LHCN-M2 (cell line): ENCODE results near the gene RANBP3. TPM values are rescaled to one million over a fixed set of nuclear protein-coding genes. Genes with fewer than 3 reads are reported as not detected.

Source experiments
- DNase-seq: peaks from one replicate; pipeline ENCODE4 v3.0.0-alpha.2; 2012; ENCODE audit warnings: low read depth
- total RNA-seq: library from RNA; depleted of rRNA; stranded (reverse); fragments of >200 nt; gene quantifications from 2 replicates; pipeline ENCODE4 v1.2.3, GENCODE V29; 2014

Gene RANBP3
- total RNA-seq, 1 experiment from 2014 or later, result 74.1 TPM

DNA sequence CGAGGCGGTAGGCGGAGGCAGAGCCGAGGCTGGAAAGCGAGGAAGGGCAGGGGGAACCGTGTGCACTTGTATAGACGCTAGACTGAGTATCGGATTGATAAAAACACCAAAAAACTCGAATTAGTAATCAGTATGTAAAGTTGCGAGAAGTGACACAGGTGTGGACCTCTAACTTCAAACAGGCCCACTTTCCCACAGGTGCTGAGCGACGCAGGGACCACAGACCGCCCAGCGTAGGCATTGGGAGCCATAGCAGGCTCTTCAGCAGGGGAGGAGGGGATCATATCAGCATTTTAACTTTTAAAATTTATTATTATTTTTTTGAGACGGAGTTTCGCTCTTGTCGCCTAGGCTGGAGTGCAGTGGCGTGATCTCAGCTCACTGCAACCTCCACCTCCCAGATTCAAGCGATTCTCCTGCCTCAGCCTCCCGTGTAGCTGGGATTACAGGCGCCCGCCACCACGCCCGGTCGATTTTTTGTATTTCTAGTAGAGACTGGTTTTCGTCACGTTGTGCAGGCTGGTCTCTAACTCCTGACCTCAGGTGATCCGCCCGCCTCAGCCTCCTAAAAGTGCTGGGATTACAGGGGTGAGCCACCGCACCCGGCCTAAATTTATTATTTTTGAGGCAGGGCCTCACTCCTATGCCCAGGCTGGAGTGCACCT lies 72.7 kb downstream of the RANBP3 start:
- DNase-seq, result no peak

DNA sequence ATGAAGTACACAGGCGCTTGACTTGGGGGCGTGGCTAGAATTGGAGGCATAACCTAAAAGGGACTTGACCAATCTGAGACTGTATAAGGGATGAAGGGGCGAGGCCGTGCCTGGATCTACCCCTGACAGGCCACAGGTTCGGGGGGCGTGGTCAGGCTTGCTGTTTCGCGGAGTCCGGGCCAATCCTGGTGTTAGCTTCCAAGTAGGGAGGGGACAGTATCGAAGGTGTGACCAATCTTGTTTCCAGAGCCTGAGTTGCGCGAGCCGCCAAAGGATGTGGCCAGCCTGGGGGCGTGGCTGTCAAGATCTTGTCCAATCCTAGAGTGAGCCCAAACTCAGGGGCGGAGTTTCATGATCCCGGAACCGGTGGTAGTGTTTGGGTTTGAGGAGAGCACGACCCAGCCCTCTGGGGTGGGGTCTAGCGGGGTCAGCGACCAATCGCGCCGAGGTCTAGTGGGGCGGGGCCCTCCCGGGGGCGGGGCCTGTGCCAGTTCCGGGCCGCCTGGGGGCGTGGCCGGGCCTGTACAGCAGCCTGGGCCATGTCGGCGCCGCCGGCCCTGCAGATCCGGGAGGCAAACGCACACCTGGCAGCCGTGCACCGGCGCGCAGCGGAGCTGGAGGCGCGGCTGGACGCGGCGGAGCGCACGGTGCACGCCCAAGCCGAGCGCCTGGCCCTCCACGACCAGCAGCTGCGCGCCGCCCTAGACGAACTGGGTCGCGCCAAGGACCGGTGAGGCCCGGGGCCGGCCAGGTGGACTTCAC lies 73.4 kb downstream of the RANBP3 start, which contains the start of gene VMAC:
VMAC (plus strand) TSS at position 521 of the 762 bp plus-strand sequence; CDS start at position 540, 19 bp downstream.
- DNase-seq, result peak; percentile 100

DNA sequence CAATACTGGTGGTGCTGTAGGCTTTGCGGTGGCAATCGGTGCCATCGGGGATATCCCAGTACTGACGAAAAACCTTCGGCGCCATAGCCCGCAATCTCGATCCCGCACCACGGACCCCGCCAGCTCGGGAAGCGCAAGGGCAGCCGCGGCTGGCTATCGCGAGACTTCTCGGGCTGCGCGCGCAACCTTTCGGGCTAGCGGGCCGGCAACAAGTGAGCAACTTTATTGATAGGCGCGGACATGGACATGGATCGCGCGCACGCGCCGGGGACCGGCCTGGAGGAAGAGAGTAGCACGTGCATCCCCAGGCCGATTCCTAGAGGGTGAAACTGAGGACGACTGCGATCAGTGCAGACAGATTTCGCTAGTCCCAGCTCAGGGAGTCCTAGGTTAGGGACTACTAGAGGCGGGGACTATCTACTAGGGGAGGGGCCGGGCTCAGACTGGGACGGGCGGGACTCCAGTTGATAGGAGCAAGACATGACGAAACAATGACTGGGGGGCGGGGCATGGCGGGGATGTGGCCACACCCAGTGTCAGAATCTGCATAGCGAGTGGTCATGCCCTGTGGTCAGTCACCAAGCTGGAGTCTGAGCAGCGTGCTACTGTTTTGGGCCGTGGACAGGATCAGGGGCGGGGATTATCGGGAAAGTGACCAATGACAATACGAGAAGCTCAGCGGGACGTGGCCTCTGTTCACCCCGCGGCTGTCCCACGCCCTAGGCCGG lies 74.2 kb downstream of the RANBP3 start, which contains the start of gene NDUFA11:
NDUFA11 (minus strand) TSS at position 167 of the 728 bp plus-strand sequence; CDS start at position 85, 82 bp downstream.
- DNase-seq, result no peak

DNA sequence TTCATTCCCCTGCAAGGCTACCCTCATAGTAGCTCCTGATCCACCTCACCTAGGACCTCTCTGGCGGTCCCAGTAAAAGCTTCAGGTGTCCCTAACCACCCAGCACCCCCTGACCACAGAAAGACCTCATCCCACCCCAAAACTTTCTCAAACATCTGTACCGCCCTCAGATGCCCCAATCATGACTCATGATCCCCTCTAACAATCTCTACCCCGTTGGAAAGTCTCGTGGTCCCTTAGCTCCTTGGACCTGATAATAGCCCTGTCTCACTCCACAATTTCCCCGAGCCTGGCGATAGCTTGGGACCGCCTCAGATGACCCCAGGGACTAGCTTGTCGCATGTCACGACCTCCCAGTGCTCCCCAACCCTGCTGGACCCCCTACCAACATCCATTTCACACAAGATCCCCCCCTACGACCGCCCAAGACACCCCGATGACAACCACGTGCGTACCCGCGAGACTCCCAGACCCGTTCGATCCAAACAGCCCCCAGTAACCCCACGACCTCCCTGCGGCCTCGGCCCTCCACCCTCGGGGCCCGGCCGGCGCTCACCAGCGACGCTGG lies 74.8 kb downstream of the RANBP3 start:
- peak; percentile 48 for DNase-seq

DNA sequence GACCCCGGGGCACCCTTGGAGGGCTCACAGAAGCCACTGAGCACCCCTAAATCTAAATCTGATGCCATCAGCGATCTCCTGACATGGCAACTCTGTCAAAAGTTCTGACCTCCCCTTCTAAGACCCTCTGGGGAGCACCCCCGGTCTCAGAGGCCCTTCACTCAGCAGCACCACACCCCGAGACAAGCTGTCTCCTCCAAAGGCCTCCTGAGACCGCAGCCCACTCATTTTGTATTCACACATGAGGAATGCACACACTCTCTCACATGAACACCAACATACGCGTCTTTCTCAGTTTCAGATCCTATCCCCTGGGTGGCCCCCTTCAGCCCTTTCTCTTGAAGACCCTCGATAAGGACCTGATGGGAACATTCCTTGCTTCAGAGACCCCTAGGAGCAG lies 77.0 kb downstream of the RANBP3 start:
- DNase-seq, result no peak

DNA sequence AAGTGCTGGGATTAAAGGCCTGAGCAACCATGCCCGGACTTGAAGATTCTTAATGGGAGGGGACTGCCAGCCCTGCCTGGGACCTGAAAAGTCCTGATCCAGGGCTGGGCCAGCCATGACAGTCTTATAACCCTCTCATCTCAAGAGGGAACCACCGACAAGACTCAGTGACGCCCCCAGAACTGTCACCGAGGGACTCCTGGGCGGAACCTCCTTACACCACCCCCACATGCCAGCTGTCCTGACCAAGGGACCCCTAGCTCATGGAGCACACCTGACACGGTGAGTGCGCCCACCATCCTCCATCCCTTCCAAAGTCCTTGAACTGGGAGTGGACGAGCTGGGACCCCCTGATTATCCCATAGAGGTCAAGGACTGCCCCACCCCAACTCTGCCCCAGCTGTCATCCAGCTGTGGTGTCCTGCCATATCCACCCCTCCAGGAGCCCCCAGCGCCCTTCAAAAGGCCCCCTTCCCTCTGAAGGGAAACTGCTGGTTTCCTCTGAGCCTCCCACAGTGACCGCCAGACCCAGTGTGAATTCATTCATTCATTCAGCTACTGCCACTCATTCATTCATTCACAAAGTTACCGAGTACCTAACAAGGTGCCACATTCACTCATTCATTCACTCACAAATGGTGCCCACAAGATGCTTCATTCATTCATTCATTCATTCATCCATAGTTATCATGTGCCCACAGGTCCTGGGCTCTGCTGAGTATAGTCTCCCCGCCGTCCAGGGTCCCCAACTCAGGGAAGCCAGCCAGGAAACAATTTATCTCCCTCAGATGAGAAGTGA lies 78.0 kb downstream of the RANBP3 start:
- DNase-seq, result no peak

DNA sequence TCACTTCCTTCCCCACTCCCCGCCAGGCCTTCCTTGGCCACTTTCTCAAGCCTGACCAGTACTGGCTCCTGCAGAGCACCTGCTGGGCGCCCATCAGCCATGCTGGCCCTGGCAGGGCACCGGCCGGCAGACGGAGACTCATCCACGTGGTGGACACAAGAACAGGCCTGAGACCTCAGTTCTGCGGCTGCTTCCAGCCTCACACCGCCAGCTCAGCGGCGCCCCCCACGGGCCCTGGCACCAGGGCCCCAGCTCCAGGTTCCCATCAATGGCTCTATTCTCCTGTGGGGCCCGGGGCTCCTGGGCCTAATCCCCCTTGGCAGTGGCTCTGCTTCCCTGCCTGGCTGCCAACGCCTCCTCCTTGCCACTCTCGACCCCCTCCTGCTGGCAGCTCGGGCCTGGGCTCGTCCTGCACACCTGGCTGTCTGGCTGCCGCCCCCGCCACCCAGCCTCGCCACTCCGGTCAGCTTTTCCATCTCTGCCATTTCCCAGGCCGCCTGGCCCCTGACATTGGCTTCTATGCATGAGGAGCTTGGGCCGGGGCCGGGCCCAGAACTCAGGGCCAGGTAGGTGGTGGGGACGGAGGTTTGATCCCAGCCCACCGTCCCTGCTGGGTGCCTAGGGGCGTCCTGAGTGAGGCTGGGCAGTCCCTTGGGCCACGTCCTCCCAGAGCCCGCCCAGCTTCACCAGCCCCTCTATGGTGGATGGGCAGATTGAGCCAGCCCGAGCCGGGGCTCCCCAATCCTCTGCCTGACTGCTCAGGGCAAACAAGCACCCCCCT lies 80.6 kb downstream of the RANBP3 start:
- no peak for DNase-seq

DNA sequence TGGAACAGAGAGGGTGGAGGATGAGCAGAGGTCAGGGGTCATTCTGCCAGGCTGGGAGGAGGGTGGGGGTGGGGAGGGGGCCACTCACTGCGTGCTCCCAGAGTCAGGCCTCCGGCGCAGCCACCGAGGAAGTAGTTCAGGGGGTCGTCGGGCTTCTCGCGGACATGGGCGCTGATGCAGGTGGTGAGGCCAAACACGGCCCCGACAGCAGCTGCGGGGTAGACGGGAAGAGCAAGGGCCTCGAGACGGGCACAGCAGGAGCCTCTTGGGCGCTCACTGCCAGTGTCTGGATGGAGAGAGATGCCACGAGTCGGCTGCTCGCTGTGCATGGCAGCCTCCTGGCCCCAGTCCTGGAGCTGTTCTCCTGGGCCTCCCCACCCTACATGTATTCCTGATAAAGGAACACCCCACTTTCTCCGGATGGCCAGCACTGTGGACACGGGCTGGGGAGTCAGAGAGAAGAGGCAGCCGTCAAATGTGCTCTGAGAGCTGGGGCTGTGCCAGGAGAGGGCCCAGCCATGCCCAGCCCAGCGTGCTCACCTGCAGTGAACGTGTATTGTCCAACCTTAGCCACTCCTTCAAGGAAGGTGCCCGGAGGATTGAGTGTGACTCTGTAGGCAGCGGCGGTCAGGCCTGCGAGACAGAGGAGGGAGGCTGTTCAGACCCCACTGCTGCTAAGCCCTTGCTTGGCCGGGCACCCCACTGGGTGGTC lies 81.4 kb downstream of the RANBP3 start:
- no peak for DNase-seq

DNA sequence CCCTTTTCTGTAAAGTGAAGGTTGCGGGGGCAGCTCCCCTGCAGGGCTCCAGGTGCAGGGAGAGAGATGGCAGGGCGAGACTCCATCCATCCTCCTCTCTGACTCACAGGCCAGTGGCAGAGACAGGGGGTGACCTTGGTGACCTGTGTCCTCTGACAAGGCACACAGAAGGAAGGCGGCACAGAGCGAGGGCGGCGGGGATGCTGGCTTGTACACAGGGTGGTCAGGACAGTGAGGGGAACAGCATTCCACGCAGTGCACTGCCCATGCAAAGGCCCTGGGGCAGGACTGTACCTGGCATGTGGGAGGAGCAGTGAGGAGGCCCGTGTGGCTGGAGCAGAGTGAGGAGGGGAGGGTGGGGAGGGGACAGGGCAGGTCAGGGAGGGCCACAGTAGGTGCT lies 82.0 kb downstream of the RANBP3 start:
- DNase-seq, result no peak

DNA sequence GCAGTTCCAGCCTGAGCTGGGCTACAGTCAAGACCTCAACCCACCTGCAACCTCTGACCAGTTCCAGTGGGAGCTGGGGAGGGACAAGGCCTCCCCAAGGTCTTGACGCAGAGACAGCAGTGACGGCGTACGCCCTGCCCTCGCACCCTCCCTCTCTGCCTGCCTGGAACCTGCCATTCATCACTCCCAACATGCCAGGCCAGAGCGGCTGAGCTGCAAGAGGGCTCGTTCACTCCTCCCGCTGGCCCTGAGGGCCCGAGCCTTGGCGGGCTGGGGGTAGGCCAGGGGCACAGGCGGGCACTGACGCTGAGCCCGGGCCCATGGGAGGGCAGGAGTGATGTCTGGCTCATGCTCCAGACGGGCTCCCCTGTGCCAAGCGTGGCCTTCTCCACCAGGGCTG lies 82.5 kb downstream of the RANBP3 start:
- DNase-seq, result no peak

DNA sequence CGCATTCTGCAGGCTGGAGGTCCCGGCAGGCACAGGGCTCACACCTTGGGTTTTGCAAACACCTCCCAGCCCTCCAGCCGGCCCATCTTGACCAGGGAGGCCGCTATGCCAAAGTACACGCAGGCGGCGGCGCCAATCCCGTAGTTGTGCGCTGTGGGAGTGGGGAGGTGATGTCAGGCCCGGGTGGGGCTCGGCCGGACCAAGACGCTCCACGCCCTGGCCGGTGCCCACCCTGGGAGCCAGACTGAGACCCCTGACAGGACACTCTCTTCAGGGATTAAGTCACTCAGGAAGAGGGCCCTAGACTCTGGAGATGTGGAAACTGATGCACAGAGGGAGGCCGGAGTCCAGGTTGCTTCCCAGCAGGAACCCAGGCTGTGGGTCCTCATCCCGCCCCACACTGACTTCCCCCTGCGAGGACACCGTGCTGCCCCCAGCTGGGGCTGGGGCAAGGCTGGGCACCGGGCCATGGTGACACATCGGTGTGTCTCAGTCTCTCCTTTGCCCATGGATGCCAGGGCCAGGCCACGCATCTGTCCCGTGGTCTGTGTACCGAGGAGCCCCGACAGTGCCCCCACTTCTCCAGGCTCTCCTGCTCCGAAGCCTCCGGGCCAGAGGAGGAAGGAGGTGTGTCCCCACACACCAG lies 83.1 kb downstream of the RANBP3 start:
- no peak for DNase-seq

DNA sequence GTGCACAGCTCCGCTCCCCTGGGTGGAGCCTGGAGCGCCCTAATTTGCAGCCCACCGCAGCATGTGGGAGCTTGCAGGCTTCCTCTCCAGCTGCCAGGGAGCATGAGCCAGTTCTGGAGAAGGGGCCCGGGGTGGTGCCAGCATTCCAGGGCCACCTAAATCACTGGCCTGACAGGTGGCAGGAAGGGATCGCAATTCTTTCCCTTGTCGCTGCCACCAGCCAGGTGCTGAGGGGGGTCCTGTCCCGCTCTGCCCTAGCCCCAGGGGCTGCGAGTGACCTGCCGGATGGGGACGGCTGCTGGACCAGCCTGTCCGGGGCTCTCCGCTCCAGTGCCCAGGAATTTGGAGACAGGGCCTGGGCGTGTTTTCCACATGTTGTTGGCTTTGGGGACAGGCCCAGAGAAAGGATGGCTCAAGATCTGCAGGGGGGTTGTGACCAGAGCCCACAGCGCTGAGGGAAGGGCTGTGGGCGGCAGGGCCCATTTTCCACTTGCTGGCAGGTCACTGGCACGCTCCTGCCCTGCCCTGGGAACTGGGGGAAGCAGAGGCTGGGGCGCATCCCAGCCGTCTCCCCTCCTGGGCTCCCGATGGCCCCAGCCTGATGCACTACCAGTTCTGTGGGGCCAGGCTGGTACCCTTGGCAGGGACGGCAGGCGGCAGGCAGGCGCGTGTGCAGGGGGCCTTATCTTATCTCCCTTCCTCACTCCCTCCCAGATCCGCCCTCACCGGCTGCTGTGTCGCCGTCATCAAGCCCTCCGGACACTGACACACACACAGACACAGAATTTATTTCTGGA lies 83.8 kb downstream of the RANBP3 start:
- no peak for DNase-seq

DNA sequence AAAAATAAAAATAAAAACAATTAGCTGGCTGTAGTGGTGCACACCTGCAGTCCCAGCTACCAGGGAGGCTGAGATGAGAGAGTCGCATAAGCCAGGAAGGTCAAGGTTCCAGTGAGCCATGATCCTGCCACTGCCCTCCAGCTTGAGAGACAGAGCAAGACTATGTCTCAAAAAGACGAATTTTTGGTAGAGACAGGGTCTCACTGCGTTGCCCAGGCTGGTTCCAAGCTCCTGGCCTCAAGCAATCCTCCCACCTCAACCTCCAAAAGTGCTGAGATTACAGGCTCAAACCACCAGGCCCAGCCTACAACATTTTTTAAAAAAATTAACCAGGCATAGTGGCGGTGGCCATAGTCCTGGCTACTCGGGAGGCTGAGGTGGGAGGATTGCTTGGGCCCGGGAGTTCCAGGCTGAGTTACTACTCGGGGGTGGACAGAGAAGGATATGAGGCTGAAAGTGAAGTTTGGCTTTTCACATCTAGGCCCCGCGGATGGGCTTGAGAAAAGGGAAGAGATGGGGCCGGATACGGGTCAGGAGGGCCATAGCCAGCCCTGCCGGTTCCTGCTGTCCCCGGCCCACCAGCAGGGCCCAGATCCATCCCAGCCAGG lies 84.5 kb downstream of the RANBP3 start:
- no peak for DNase-seq

DNA sequence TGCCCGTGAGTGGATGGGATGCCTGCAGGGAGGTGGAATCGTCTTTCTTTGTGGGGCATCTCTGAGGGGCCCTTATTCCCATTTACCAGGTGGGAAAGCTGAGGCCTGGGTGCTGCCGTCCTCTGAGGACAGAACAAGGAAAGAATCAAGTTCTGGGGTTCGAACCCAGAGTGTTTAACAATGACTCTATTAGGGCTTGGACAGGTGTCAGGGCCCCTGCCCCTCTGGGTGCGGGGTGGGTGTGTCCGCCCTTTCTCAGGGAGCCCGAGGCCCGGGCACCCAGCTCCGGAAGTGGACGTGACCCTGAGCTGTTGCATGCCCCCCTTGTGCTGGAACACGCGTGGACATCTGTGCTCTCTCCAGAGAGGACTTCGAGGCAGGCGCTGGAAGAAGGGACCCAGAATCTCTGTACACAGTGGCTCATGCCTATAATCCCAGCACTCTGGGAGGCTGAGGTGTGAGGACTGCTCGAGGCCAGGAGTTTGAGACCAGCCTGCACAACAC lies 85.1 kb downstream of the RANBP3 start:
- DNase-seq, result no peak

DNA sequence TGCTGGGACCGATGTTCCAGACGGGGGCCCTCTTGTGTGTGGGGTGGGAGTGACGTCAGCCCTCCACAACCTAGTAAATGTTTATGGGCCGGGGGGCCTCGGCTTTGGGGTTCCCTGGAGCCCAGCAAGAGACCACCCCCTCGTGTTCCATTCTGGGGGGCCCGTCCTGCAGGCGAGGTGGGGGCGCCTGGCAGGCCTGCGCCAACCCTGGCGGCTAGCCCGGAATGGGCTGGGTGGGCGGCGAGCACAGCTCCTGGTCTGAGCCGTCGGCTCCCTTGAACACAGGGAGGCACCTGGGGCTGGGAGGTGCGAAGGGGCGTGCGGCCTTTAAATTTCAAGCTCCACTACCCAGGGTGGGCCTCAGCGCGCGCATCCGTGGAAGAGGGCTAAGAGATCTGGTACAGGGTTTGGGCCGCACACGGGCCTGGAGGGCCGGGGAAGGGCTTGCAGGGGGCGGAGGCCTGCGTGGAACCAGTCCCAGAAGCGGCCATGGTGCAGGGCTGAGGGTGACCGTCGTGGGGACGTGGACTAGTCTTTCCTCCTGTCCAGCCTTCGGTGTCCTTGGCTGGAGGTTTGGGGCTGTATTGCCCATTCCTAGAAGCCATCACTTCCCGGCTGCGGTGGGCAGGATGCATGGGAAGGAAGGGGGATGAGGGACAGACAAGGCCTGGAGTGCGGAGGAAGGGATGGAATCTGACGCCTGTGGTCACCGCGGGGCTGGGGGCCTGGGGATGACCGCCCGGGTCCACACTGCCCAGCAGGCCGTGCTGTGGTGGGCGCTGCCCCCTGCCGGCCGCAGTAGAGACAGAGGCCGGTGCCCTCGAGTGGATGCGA lies 85.8 kb downstream of the RANBP3 start:
- DNase-seq, result peak; percentile 37

DNA sequence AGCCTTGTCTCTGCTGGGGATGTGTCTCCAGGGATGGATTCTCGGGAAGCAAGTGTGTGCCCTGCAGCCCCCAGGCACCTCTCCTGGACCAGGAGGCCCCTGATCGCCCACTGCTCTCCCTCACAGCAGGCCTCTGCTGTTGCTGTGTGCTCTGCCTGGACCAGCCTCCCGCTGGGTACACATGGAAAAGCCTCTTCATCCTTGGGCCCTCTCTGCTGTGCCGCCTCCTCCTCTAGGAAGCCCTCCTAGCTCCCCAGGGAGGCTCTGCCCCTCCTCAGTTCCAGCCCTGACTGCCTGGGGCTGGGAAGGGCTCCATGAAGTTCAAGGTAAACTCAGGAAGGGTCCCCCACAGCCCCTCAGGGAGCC lies 86.4 kb downstream of the RANBP3 start:
- DNase-seq, result no peak

DNA sequence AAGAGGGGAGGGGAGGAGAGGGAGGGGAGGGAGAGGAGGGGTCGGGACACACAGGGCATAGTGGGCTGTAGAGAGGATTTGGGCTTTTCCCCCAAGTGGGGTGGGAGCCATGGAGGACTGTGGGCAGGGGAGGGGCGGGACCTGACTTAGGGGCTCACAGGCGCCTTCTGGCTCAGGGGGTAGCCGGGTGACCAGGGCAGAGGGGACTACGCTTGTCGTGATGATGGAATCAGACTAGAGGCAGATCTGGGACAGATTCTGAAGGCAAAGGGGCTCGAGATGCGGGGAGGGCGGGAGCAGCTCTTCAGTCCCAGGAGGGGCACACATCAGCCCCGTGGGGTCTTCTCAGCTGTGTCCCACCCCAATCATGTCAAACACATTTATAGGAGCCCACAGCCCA lies 87.8 kb downstream of the RANBP3 start:
- no peak for DNase-seq
